ENCODE results near the gene ARF6.

The ARF6 gene

DNA sequence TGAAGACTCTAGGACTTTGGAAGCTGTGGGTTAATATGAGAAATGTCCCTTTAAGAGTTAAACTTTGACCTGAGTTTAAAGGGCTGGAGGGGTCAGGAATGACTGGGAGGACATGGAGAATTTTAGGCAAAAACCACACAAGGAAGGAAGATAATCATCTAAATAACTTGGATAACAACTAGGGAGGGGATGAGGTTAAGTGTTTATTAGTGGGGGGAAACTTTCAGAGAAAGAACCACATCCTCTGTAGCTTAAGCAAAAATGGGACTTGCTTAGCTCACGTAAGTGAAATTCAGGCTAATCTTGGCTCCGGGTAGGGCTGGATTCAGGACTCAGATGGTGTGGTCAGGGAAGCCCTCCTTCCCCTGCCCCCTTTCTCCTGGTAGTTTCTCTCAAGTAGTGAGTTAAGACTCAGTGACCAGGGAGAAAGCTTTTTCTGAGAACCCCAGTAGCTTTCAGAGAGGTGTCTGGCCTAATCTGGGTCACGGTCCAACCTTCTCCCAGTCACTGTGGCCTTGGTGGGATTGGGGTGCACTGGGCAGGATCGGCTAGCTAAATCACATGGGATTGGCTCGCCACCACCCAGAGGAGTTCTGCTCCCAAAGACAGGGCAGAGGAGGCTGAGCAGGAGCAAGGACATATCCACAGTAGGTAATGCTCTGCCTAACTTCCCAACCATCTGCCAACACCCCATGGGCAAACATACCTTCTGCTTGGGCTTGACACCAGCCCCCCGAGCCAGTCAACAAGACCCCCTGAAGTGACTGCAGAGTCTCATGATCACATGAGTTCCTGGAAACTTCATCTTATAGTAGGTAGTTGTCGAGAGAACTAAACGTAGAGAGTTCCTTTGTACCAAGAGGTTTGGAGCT lies 52.8 kb downstream of the ARF6 start:
- DNase-seq, result no peak

All from NCI-H1092 treated with DMSO at 0.1 percent for 48 hours (cell line).